PC-3 (cell line): ENCODE results near the gene NEO1.

ENCODE experiments used
- CTCF ChIP-seq: fragments of 300-600 bp; sonication (generic); conservative IDR thresholded peaks from 2 replicates; pipeline ENCODE4 v1.5.1; 2017; ENCODE audit warnings: antibody characterized with exemption, low read depth, mild to moderate bottlenecking, low read length
- EZH2 ChIP-seq: fragments of 300-600 bp; sonication (generic); IDR thresholded peaks from one replicate; pipeline ENCODE4 v1.6.1; 2017; ENCODE audit warnings: antibody characterized with exemption, mild to moderate bottlenecking, low read length; ENCODE audit not compliant: unreplicated experiment
- EZH2phosphoT487 ChIP-seq: fragments of 300-600 bp; sonication (generic); IDR thresholded peaks from 2 replicates; pipeline ENCODE4 v1.6.1; 2018; ENCODE audit warnings: mild to moderate bottlenecking, antibody characterized with exemption, low read length, borderline replicate concordance

DNA sequence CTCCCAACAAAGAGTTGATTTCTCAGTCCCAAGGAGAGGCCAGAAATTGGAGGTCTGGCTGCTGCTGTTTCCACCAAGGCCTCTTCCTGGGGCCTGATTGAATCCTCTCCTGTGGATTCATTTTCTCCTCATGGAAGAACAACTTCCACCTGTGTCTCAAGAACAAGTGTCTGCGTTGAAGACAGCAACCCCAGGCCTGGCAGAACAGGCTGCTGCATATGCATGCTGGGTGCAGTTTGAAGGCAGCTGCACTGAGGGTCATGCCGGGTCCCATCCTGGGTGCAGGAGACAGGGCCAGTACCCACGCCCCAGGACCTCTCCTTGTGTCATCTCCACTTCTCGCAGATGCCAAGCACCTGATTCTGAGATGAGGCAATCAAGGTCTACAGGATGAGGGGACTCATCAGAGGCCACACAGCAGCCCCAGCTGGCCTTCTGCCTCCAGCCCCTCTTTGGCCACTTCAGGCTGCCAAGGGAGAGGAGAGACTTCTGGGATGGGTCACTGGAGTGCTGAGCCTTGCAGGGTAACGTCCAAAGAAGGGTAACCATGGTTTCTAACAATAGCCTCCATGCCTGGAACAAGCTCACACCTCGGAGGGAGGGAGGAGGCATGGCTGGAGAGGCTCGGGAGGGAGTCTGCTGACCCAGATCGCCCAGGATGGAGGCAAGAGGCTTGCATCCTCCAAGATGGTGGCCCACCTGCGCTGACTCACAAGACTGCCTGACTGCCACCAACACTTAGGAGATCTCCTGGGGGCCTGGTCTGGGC is 286.5 kb downstream of the NEO1 start:
- TF ChIP-seq CTCF (no peak), EZH2phosphoT487 (no peak), EZH2 (no peak)
